ENCODE measurements around the gene PCLO. TPM values are rescaled to one million over a fixed set of nuclear protein-coding genes. Genes with fewer than 3 reads are reported as not detected.

PCLO gene
- total and polyA plus RNA-seq, 2 of the 4 experiments (the other 2 are of a cell fraction), result under 0.01 to 0.05 TPM

- WGBS, 2 experiments (ENCODE audit: extremely low coverage in 2 of 2, insufficient read length in 1 of 2), result no CpG with 5 or more reads among the region's 2 CpGs
- dilution Hi-C loops (cut with HindIII; ENCODE audit: low sequenced_read_pairs, unreplicated experiment), result no loop called here
- no peak overlapping the region for H4K91ac ChIP-seq (ENCODE audit: insufficient read depth, low read depth, low read length)
- no peak overlapping the region for H3K14ac ChIP-seq (replicated peaks; ENCODE audit: low read depth, low read length)
- no peak overlapping the region for H4K8ac ChIP-seq (ENCODE audit: low read depth in 2 of 2, low read length in 2 of 2)
- ATAC-seq (ENCODE audit: low read depth) (no peak), DNase-seq (no peak)
- H3K4me2 ChIP-seq (ENCODE audit: low read depth, low read length), result no peak overlapping the region
- in situ Hi-C loops (cut with MboI; ENCODE audit: low sequenced_read_pairs), result no loop called here
- H2BK15ac ChIP-seq (ENCODE audit: low read depth, low read length), result no peak overlapping the region
- no peaks in the 10 kb centered on the region for H3K4me1 ChIP-seq (ENCODE audit: control insufficient read depth, insufficient read depth, low read length)
- H3K36me3 ChIP-seq (ENCODE audit: control insufficient read depth, insufficient read depth, low read length), result no peaks in the 10 kb centered on the region
- H2AFZ ChIP-seq (replicated peaks; ENCODE audit: low read length, poor library complexity), result no peak overlapping the region
- H2AK9ac ChIP-seq (replicated peaks; ENCODE audit: low read depth, low read length, poor library complexity), result peak overlapping the region; percentile 15
- no peak overlapping the region for H2BK5ac ChIP-seq (ENCODE audit: low read depth, low read length, poor library complexity, severe bottlenecking)
- no peaks in the 10 kb centered on the region for H3K79me1 ChIP-seq (ENCODE audit: low read depth in 1 of 2, low read length in 2 of 2)
- H3K27me3 ChIP-seq (ENCODE audit: control insufficient read depth, insufficient read depth, low read length), result no peaks in the 10 kb centered on the region
- H3K4me3 ChIP-seq (ENCODE audit: insufficient read depth, low read depth, low read length), result no peak overlapping the region
- intact Hi-C loops (cut with micrococcal nuclease), result no loop called here
- no peaks in the 10 kb centered on the region for H3K9me1 ChIP-seq (ENCODE audit: insufficient read depth, low read length)
- no peak overlapping the region for H4K5ac ChIP-seq (ENCODE audit: low read depth, low read length)
- ChIA-PET POLR2A (ENCODE audit: unreplicated experiment) (no interaction called here), CTCF (no interaction called here)
- H3K18ac ChIP-seq (ENCODE audit: low read depth, low read length), result no peak overlapping the region
- BruUV-seq (replicated peaks), result no TSS peak
- H3K4ac ChIP-seq (ENCODE audit: low read depth, low read length), result no peak overlapping the region
- no peak overlapping the region for H3K27ac ChIP-seq (ENCODE audit: insufficient read depth, low read length)
- H2AK5ac ChIP-seq (ENCODE audit: low read depth, low read length), result no peak overlapping the region
- no peak overlapping the region for H3K56ac ChIP-seq (ENCODE audit: extremely low read depth, insufficient read depth, low read length)
- TF ChIP-seq FOS (IDR thresholded peaks at IDR 0.05; ENCODE audit: low read depth, low read length) (no peak), CHD1 (IDR thresholded peaks at IDR 0.05; ENCODE audit: low read depth, low read length) (no peak)
- H3K23ac ChIP-seq (ENCODE audit: low read depth, low read length), result no peak overlapping the region
- H2BK20ac ChIP-seq (ENCODE audit: low read depth, low read length), result no peak overlapping the region
- H2BK120ac ChIP-seq (ENCODE audit: low read depth, low read length), result no peak overlapping the region
- no peaks in the 10 kb centered on the region for H3K9me3 ChIP-seq (ENCODE audit: control insufficient read depth, insufficient read depth, low read length)
- no peaks in the 10 kb centered on the region for H4K20me1 ChIP-seq (ENCODE audit: insufficient read depth, low read length)
- no peak overlapping the region for H3K9ac ChIP-seq (ENCODE audit: low read depth, low read length)
Observed at GRCh38 chr7:83015916-83016315, 146.8 kb downstream of the PCLO start.
